ENCODE results near the gene IRS1.

GRCh38 chr2:226767056-226767813 lies 32.4 kb downstream of the IRS1 start:
- TF ChIP-seq TAF1 (IDR thresholded peaks at IDR 0.05; ENCODE audit: low read depth) (no peak), EP300 (IDR thresholded peaks at IDR 0.05; ENCODE audit: borderline replicate concordance) (no peak), TCF12 (IDR thresholded peaks at IDR 0.05; ENCODE audit: low read depth) (no peak), CREB1 (IDR thresholded peaks at IDR 0.05; ENCODE audit: low read depth) (no peak), TEAD4 (IDR thresholded peaks at IDR 0.05) (no peak), FOXM1 (IDR thresholded peaks at IDR 0.05; ENCODE audit: borderline replicate concordance, low read depth) (no peak), CEBPB (IDR thresholded peaks at IDR 0.05) (no peak)

Data from Ishikawa (cell line).